ENCODE data around the gene RIPK1.

- TF ChIP-seq CTCF (IDR thresholded peaks at IDR 0.05) (no peak), POLR2A (IDR thresholded peaks at IDR 0.05) (peak in 1 of 2 donors; percentile 9), EP300 (IDR thresholded peaks at IDR 0.05) (no peak), POLR2AphosphoS5 (IDR thresholded peaks at IDR 0.05) (no peak)
Measured at GRCh38 chr6:3032986-3033385, 35.3 kb upstream of the RIPK1 start.
